HG02970 (cell line): ENCODE results near the gene B4GALT5.

Source experiments
- ATAC-seq: cut with Tn5 transposase; IDR thresholded peaks from one replicate; pipeline ENCODE4 v1.9.1; 2021; ENCODE audit warnings: mild to moderate bottlenecking, moderate library complexity, moderate number of reproducible peaks; ENCODE audit not compliant: unreplicated experiment, low FRiP score

B4GALT5 gene

DNA sequence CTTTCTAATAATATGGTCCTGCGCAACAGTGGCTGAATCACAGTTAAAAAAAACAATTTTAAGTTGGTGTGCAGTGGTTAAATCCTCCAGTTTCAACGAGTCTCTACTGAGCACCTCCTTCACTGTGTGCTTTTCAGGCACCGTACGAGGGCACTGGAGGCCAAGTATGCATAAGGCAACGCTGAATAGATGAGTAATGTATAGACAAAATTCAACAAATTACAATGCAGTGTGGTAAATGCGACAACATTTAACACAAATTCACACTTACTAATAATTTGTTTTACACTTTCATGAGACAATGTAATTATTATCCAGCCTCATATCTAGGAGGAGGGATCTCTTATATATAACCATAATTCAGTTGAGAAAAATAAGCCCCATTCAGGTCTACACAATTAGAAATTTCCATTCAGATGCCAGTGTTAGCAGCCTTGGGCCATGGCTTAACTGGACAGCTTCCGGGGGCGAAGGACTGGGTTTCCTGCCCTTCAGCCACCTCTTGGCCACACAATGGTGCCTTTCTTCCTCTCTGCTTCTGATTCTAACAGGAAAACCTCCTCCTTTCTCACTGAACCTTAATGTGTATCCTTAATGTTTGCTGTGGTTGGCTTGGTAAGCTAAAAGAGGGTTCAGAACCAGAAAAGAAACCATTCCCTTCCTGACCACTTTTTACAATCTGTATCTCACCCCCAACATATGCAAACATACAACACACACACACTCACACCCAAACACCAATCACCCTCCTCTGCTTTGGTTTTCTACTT is 51.9 kb downstream of the B4GALT5 start:
- no peak for ATAC-seq

- no peak for ATAC-seq
These were observed 52.8 kb downstream of the B4GALT5 start for GRCh38 chr20:49660912-49661311.

DNA sequence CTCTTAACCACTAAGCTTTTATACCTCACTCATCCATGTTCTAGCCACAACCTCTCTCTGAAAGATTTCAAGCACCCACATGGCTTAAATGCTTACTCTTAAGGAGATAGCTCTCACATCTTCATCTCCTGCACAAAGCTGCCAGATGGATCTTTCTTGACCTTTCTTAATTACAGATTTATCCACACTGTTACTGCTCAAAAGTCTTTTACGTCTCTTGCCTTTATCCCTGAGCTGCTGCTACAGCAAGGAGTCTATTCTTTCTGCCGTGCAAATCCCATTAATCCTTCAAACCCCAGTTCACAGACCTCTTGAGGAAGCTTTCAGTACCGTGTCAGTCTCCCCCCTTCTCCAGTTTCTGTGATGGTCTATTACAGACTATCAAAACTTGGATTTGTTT is 54.6 kb downstream of the B4GALT5 start:
- ATAC-seq, result no peak

- no peak for ATAC-seq
These were observed 55.2 kb downstream of the B4GALT5 start for GRCh38 chr20:49658508-49658907.

DNA sequence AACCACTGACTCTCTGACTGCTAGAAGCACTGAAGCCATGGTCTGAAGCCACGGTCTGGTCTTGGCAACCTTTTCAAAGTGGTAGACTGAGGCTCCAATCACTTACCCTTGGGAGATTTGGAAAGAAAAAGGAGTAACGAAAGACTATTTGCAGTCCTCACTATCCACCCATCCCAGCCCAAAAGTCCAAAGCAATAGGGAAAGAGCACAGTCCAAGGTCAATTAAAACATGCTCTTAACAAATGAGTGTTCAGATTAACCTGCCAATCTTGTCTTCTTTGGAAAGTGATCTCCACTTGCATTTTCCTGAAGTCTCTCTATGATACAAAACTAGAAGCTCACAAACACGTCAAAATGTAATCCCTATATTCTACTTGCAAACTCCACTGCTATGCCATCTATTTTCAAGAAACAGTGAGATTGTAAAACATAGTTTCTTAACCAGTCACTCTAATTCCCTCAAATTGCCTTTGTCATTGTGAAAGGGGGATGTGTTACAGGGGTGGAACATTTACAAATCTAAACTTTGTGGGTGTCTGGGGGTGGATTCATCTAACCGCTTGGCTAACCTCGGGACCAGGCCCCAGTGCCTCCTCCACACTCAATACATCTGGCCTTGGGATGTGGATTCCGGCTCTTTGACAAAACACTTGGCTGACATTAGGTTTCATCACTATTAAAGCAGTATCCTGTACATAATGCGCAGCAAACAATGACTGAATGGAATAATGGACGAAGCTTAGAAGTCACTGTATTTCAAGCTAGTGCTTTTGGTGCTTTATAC is 56.4 kb downstream of the B4GALT5 start:
- no peak for ATAC-seq

DNA sequence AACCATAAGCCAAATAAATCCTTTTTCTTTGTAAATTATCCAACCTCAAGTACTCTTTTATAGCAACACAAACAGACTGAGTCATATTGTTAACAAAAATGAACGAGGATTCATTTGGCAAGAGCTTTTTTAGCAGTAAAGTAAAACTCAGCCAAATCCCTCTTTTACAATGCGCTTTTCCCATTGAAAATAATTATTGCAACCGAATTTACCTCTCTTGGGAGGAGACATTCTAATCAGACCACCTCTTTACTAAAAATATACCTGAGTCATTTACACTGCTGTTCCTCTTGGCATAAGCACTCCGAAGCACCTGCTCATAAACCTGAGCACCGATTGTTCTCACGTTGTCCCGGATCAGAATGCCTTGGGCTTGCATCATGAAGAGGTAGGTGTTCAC is 57.4 kb downstream of the B4GALT5 start:
- no peak for ATAC-seq

GRCh38 chr20:49653925-49654434 is 59.7 kb downstream of the B4GALT5 start:
- no peak for ATAC-seq

- no peak for ATAC-seq
These were observed 64.0 kb downstream of the B4GALT5 start for GRCh38 chr20:49649672-49650071.

DNA sequence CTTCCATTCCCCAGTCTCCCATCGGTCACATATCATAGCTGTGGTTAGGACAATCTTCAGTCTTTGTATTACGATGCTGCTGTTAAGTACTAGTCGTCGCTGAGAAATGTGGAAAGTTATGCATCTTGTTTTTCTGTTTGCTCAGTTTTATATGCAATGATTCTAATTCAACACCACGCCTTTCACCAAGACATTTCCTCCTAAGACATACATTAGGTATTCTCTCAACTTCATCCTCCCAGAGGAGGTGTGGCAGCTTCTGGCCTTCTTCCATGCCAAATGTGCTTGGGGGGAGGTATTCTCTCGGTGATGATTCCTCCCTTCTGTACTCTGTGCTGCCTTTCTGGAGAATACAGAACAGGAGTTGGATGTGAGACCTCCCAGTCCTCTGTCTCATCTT is 66.1 kb downstream of the B4GALT5 start:
- no peak for ATAC-seq

DNA sequence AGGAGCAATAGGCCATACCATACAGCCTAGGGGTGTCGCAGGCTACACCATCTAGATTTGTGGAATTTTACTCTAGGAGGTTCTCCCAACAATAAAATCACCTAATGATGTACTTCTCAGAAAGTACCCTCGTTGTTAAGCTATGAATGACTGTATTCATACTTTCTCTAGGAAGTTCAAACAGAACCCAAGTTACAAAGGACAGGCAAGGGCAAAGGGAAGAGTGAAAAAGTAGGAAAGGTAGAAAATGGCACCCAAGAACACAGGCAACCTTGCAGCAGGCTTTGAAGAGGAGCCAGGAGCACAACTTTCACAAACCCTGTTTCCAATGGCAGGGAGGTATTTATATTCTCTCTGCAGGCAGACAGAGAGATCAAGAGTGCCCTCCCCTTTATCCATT is 67.2 kb downstream of the B4GALT5 start:
- no peak for ATAC-seq

- no peak for ATAC-seq
These were observed 67.6 kb downstream of the B4GALT5 start for GRCh38 chr20:49646126-49646525.

DNA sequence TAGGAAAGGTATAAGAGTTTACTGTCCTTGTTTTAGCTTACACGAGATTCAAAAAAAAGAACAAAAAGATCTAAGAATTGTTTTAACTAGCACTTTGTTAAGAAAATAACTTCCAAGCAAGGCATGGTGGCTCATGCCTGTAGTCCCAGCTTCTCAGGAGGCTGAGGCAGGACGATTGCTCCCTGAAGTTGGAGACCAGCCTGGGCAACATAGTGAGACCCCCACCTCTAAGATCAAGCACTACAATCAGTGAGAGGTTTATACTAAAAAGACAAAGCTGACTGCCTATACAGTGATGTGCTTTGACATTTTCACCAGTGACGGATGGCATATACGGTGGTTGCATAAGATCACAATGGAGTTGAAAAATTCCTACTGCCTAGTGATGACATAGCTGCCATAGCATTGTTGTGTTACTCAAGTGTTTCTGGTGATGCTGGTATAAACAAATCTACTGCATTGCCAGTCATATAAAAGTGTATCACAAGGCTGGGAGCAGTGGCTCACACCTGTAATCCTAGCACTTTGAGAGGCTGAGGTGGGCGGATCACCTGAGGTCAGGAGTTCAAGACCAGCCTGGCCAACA is 68.6 kb downstream of the B4GALT5 start:
- no peak for ATAC-seq

DNA sequence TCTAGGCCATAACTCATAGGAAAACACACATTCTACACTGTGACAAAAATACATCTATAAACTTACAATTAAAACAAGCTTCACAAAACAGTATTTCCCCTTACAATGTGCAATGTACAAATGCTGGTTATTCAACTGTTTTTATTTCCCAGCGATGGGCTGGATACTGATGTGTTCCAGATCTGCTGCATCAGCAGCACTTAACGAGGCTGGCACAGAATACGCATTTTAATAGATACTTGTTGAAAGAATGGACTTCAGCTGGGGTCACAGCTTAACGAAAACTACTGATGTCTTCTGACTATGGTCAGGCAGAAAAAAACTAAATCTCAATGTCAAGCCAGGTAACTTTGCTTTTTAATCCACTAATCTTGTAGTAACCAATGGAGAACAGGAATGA is 70.9 kb downstream of the B4GALT5 start:
- no peak for ATAC-seq

- ATAC-seq, result no peak
These were observed 71.7 kb downstream of the B4GALT5 start for GRCh38 chr20:49641683-49642656.

GRCh38 chr20:49637046-49637637 is 76.5 kb downstream of the B4GALT5 start:
- ATAC-seq, result no peak

DNA sequence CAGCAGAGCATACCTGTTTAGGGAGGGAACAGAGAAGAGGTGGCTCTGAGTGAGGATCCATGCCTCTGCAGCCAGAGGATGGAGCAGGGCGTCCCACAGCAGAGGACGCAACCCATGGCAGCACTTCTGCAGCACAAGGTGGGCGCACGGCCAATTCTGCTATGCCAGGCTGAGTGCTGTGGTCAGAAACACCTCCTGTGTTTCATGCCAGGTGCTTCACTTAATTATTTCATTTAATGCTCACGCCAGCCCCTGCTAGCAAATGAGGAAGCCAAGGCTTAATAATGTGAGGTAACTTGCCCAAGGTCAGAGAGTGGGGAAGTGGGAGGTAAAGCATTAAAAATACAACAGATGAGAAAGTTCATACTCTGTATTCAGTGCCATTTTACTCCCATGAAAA is 77.2 kb downstream of the B4GALT5 start:
- no peak for ATAC-seq

DNA sequence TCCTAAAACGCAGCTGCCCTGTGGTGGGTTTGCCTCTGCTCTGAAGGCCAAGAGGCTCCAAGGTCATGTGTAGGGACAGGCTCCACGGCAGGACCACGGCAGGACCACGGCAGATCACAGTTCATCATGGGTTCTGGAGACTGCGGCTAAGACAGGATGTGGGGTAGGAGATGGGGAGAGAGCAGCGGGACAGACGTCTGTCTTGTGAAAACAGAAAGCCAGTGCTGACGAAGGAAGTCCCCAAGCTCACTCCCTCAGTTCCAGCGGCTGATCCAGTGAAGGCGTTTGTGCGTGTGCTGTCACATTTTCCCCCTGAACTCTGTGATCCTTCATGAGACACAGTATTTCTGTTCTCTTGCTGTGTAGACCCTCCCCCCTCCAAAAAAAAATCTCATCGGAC is 77.8 kb downstream of the B4GALT5 start:
- no peak for ATAC-seq

- ATAC-seq, result no peak
These were observed 78.5 kb downstream of the B4GALT5 start for GRCh38 chr20:49635166-49635565.

DNA sequence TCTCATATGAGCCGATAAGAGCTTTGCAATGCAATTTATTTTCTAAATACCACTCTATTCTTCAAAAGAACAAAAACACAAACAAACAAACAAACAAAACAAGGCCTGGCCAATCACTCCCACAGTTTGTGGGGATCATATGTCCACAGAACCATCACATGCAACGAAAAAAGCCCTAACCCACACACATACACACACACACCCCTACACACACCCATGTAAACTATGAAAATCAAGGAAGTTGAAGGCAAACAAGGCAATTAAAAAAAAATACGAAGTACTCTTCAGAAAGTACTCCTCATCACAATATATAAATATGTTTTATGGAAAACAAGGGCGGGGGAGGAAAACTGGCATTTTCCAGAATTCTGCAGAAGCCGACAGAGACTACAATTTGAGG is 79.6 kb downstream of the B4GALT5 start:
- ATAC-seq, result no peak

DNA sequence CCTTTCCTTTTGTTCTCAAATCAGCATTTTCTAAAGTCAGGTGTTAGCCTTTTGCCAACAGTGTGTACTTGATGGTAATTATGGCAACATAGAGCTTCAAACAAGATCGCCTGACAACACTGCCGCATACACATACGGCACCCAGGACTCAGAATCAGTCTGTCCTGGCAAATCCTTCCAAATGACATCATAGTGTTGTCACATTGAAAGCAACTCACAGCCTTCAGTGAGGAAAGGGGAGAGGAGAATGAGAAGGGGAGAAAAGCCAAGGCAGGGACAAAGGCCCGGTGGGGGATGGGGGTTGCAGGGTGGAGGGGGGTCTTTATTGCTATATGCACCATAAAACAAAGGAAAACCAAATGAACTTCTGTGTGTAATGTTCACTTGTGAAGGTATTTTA is 80.0 kb downstream of the B4GALT5 start:
- ATAC-seq, result no peak
